A549 (cell line): Measurements from ENCODE around the gene DOK7.

ENCODE experiments used
- BHLHE40 ChIP-seq: IDR thresholded peaks from 2 replicates; pipeline ENCODE4 v1.6.1; 2012; ENCODE audit warnings: low read depth, low read length, inconsistent platforms
- CBX2 ChIP-seq: fragments of 200-600 bp; sonication (generic); IDR thresholded peaks from 2 replicates; pipeline ENCODE4 v1.6.1; 2016; ENCODE audit warnings: low read depth, mild to moderate bottlenecking, borderline replicate concordance
- CHD4 ChIP-seq: fragments of 200-600 bp; sonication (generic); IDR thresholded peaks from 2 replicates; pipeline ENCODE4 v1.6.1; 2016; ENCODE audit warnings: antibody characterized with exemption, mild to moderate bottlenecking, borderline replicate concordance
- CTCF ChIP-seq: fragments of >200 bp; sonication (Bioruptor Twin); formaldehyde crosslinking; IDR thresholded peaks from 3 replicates; pipeline ENCODE4 v1.5.1; 2016
- ESRRA ChIP-seq: fragments of 150-350 bp; IDR thresholded peaks from 2 replicates; pipeline ENCODE4 v1.6.1; 2014; ENCODE audit warnings: mild to moderate bottlenecking, low read length, borderline replicate concordance
- JUNB ChIP-seq: fragments of >200 bp; sonication (Bioruptor Twin); formaldehyde crosslinking; IDR thresholded peaks from 2 replicates; pipeline ENCODE4 v1.6.1; 2016
- KDM5A ChIP-seq: fragments of 200-600 bp; sonication (generic); IDR thresholded peaks from 2 replicates; pipeline ENCODE4 v1.6.1; 2016; ENCODE audit warnings: antibody characterized with exemption, mild to moderate bottlenecking
- NFE2L2 ChIP-seq: fragments of 150-350 bp; conservative IDR thresholded peaks from 2 replicates; pipeline ENCODE4 v1.6.1; 2014; ENCODE audit warnings: low read length
- POLR2A ChIP-seq: IDR thresholded peaks from 2 replicates; pipeline ENCODE4 v1.6.1; 2012; ENCODE audit warnings: mild to moderate bottlenecking, low read length
- SMC3 ChIP-seq: fragments of >200 bp; sonication (Bioruptor Twin); formaldehyde crosslinking; IDR thresholded peaks from 3 replicates; pipeline ENCODE4 v1.6.1; 2018; ENCODE audit warnings: inconsistent platforms
- TF ChIP-seq, protein P1 (sequence below): fragments of 450-650 bp; IDR thresholded peaks from 2 replicates; pipeline ENCODE4 v1.6.1; 2014; ENCODE audit warnings: antibody characterized with exemption

GRCh38 chr4:3478446-3479357 lies 15.6 kb downstream of the DOK7 start:
- no peak for TF ChIP-seq NFE2L2
- no peak for TF ChIP-seq POLR2A
- no peak for TF ChIP-seq CTCF
- no peak for TF ChIP-seq KDM5A
- TF ChIP-seq BHLHE40: no peak
- TF ChIP-seq CBX2: no peak
- TF ChIP-seq JUNB: no peak
- no peak for TF ChIP-seq ESRRA
- TF ChIP-seq SMC3: no peak
- no peak for TF ChIP-seq CHD4
- TF ChIP-seq, protein P1, sequence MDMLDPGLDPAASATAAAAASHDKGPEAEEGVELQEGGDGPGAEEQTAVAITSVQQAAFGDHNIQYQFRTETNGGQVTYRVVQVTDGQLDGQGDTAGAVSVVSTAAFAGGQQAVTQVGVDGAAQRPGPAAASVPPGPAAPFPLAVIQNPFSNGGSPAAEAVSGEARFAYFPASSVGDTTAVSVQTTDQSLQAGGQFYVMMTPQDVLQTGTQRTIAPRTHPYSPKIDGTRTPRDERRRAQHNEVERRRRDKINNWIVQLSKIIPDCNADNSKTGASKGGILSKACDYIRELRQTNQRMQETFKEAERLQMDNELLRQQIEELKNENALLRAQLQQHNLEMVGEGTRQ: no peak
